ENCODE measurements around the gene HDDC3.

GRCh38 chr15:90913398-90913944, 18.9 kb downstream of the HDDC3 start:
- no peak for TF ChIP-seq POLR2AphosphoS5 (IDR thresholded peaks at IDR 0.05; ENCODE audit: borderline replicate concordance, low read depth, low read length)
- no peak for TF ChIP-seq EZH2 (IDR thresholded peaks at IDR 0.05)
- TF ChIP-seq FOXP2 (optimal IDR thresholded peaks at IDR 0.05; ENCODE audit: control extremely low read depth, extremely low read length, insufficient read depth): no peak
